Activated T-cell treated with anti-CD3 and anti-CD28 coated beads for 24 hours (primary cell): ENCODE data around the gene KDM1A.

Source experiments
- DNase-seq: peaks from one replicate; pipeline ENCODE4 v3.0.0-alpha.2; 2020; ENCODE audit warnings: low read depth

Gene KDM1A

DNA sequence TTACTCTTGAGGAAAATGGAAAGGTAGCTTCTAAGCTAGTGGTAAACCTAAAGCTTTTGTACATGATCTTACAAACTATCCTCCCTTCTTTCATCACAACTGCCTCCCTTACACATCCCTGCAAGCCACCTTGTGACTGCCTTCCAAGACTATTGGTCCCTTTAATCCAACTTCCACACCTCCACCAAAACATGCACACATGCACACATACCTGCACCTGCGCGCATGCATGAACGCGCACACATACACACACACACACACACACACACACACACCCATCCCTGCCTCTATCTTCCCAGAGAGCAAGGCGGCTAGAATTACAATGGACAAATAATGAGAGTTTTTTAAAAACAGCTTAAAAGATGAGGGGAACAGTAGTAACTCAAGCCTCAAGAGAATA, 91.1 kb downstream of the KDM1A start:
- no peak for DNase-seq

DNA sequence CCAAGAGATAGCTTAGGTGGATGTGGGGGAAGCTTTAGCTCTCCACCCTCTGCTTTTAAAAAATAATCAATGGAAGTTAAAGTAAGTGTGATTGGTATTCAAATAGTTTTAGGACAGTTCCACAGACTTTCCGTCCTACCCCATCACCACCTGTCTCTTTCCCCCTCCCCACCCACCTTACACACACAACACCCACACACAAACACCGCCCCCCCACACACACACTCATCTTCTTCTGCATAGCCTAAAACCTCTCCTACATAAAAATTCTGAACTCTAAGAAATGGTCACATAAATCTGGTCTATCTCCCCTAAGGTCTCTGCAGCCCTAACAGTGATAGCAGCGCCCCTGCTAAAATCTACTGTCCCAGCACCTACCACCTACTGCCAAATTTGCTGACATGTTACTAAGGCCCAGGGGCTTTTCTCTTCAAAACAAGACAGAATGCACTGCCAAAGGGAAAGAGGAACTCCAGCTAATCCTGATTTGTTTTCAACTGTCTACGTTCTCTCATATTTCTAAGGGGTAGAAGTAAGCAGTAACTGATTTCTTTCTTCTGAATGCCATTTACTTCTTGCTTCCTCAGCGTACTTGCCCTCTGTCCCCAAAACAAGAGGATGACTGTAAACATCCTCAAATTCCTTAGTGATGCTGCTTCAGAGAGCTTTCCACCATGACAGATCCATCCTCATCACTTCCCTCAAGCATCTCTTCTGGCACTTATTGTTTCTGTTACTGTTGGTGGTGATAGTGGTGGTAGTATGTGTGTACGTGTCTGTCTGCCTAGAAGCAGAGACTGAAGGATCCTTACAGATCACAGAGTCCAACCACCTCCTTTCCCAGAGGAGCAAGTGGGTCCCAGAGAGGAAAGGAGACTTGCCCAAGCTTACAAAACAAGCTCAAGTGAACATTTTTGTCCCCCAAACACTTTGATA, 92.6 kb downstream of the KDM1A start:
- no peak for DNase-seq

DNA sequence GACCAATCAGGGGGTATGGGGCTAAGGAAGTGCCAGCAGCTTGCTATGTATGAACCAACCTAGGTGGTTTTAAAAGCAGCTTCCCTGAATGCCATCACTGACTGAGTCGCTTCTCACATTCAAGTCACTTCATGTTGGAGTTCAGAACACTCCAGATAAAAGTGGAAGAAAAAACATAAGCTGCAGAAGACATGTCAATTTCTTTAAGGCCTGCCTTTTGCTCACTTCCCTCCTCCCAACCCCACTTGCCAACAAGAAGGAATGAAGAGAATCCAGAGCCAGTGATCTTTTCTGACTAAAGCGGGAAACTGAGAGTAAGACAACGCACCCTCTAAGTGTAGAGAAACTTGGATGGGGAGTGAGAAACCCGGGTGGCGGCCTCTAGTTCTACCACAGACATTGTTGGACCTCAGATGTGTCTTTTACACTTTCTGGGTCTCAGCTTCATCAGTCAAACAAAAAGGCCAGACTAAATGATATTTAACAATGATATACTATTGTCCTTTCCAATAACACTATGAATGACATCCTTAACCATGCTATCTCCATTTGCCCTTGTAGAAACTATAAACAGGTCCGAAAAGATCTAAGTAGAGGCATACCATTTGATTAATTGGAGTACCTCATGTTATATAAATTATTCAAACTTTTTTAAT, 95.3 kb downstream of the KDM1A start:
- no peak for DNase-seq

DNA sequence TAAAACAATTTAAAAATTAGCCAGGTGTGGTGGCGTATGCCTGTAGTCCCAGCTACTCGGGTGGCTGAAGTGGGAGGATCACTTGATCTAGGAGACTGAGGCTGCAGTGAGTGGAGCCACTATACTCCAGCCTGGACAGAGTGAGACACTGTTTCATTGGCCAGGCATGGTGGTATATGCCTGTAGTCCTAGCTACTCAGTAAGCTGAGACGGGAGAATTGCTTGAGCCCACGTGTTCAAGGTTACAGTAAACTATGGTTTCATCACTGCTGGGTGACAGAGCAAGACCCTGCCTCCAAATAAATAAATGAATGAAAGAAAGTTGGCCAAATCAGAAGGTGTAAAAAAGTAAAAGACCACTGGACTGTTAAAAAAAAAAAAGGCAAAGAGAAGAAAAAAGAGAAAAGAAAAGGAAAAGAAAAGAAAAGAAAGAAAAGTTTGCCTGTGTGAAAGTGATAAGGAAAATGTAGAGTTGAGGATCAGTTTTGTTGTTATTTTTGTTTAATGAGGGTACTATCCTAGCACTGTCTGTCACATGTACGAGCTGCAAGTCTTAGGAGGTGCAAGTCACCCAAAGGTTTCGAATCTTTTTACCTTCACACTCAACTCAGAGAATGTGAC, 97.1 kb downstream of the KDM1A start:
- no peak for DNase-seq

DNA sequence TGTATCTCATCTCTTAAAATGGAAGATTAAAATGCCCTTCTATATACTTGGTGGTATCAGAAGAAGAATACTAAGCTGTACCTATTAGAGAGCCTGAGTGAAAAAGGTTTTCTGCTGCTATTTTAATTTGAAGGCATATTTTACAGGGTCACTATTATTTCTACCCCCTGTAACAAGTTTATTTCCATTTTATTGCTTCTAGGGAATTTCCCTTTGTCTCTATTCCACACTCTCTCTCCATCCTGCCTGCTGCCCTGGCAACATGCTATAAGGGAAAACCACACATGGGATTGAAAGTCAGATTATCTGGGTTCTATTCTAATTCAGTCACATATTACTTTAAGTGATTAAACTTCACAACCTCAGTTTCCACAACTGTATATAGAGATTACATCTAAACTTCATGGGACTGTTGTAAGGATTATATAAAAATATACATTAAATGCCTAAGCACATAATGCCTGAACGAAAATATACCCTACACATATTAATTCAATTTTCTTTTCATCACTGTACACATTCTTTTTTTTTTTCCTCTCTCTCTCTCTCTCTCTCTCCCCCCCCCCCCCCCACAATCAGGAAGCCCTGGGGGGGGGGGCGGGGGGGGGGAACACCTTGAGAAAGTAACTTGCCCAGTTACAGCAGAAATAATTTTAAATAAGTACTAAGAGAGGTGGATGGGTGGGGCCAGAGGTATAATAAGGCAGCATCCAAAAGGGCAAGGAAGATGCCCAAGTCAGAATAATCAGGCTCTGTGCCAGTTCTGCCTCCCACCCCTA, 97.8 kb downstream of the KDM1A start:
- DNase-seq, result no peak

DNA sequence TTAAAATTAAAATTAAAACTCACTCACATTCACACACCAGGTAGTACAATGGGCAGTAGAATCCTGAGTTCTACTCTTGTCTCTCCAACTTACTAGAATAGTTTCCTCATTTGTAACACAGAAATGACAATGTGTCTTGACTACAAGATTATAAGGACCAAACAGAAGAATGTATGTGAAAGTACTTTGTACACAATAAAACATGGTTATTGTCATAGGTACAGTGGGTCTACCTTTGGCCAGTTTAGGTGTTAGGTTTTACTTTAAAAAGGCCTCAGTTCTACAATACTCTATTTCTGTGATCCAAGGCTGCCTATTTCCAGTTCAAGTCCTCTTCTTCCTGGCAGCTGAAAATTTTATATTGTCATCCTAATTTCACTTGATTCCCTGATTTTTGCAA, 99.1 kb downstream of the KDM1A start:
- no peak for DNase-seq

DNA sequence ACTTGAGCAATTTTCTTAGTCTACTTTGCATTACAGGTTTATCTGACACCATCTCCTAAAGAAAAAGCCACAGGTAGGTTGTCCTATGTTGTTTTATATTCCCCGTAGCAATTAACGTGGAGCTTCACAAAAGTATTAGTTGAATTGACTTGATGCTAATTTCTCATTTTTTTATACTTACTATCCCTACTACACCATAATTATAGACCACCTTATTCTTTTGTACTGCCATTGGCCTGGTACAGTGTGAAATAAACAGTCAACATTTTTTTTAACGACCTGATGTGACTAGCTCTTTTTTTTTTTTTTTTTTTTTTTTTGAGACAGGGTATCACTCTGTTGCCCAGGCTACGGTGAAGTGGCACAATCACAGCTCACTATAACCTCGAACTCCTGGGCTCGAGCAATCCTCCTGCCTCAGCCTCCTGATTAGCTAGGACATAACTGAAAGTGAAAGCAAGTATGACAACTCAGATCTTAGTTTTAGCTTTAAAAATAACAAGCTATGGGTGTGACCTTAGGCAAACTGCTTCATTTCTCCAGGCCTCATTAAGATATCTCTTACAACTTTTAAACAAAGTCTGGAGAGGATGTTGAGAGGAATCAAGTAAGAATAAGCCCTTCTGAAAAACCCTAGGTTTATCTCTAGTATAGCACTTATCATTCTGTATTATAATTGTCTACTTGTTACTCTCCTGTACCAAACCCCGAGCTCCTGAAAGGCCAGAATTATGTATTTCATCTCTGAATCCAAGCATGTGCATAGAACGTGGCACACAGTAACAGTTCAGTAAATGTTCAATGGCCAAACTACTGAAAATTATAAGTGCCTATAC, 99.9 kb downstream of the KDM1A start:
- DNase-seq, result peak; percentile 10

DNA sequence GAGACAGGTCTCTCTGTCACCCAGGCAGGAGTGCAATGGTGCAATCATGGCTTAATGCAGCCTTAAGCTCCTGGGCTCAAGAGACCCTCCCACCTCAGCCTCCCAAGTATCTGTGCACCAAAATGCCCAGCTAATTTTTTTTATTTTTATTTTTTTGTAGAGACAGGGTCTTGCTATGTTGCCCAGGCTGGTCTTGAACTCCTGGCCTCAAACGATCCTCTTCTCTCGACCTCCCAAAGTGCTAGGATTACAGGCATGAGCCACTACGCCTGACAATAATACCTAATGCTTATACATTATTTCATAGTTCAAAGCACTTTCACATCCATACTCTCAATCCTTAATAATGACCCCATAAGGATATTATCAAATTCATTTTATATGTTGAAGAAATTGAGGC, 101.1 kb downstream of the KDM1A start:
- no peak for DNase-seq

DNA sequence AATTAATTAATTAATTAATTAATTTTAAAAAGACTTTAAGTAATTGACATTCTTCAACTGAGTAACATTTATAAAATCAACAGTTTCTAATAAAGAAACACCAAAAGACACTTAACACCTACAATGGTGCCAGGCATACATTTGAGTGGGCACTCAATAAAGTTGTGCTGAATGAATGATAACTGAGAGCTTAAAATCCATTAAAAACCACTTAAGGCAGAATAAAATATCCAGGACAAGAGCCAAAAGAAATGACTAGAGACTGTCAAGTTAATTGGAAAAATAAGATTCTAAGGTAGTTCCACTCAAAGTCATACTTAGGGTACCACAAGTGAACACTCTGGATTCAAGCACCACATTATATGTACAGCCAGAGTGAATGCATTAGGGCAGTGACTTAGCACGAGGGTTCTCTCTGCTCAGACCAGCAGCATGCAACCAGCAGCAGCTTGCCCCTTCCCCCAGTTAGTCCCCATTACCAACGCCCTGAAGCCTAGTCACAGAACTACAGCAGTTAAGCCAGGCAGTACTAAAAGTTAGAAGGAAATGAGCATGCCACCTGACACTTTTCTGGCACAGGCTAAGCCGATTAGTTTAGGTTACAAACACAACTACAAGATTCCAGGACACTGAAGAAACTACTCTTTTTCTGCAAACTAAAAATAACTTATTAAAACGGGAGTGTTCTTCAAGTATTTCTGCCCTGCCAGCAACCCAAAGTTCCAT, 102.9 kb downstream of the KDM1A start:
- DNase-seq, result no peak

DNA sequence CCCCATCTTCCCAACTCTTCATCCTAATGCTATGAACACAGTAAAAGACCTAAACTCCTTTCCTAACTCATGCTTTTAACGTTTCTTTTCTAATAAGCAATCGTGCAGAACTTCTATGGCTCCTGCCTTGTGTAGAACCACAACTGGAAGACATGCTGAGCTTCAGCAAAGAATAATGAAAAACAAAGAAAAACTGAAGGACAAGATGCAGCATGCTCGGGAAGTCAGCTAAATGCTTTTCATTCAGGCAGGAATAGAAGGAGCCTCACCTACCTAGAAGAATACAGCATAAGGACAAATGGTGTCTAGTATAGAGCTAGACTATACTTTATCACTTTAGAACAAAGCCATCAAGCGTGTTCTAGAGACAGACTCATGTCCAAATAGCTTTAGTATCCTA, 103.5 kb downstream of the KDM1A start:
- DNase-seq, result no peak

DNA sequence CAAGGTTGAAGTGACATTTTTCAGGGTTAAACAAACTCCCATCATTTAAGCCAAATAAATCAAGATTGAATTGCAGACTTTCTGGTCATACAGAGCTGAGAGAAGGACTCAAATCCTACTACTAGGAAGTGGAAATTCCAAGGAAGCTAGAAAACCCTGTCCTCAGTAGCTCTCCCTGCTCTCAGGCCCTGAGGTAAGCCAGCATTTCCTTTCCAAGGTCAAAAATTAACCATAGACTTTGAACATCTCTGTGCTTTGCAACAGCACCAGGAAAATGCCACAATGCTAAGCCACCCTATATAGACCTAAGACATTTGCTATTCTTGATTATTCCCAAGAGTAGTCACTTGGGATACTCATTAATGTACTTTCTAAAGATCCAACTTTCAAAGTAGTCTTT, 104.3 kb downstream of the KDM1A start:
- no peak for DNase-seq

DNA sequence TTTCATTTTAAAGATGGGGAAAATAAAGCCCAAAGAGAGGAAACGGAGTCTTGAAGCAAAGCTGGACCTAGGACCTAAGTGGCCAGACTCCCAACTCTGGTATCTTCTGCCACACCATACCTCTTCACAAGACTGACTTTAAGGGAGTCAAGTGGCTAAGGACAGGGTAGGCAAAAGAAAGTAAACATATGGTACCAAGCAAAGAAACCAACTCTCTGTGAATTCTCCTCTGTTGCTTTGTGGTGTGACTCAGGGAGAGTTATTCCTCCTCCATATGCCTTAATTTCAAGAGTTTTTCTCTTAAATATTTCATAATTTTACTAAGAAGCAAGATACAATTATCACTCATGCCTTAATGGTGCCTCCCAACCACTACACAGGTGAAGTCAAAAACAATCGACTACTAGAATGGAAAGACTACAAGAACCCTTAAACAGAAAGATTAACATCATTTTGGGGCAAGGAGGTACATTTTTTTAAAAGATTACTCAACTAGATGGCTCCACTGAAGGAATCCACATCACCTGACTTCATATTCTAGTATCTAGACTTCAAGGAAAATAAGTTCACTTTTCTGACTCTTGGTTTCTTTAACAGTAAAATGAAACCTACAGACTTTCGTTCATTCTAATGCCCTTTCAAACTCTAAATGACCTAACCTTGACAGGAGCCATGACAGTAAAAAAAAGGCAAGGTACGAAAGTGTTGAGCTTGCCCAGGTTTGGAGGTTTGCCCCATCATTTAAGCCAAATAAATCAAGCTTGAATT, 105.2 kb downstream of the KDM1A start:
- no peak for DNase-seq

DNA sequence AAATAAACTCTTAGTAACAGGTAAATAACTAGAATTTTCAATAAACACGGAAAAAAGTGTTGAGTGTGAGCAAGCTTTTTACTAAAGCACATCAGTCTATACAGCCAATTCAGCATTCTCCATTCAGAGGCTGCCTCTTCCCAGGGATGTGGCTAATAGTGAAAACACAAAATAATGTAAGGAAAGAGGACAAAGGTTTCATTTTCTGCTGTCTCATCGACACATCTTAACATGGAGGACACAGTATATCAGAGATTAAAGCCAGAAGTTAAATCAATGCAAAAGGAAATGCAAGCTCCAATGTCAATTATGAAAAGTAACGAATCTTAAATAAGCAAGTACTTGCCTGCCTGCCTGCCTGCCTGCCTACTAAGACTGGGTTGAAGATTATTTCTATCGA, 106.2 kb downstream of the KDM1A start:
- DNase-seq, result no peak

DNA sequence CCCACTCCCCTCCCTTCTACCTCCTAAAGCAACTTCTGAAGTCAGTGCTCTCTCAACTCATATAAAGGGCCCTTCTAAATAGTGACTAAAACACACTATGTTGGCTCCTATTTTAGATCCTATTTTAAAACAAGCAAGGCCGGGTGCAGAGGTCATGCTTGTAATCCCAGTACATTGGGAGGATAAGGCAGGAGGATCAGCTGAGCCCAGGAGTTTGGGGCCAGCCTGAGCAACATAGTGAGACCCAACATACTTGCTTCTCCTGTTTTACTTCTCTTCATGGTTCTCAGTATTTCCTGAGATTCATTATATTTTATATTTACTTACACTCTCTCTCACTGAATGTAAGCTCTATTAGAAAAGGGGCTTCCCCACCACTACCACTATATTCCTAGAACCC, 106.9 kb downstream of the KDM1A start:
- DNase-seq, result no peak

DNA sequence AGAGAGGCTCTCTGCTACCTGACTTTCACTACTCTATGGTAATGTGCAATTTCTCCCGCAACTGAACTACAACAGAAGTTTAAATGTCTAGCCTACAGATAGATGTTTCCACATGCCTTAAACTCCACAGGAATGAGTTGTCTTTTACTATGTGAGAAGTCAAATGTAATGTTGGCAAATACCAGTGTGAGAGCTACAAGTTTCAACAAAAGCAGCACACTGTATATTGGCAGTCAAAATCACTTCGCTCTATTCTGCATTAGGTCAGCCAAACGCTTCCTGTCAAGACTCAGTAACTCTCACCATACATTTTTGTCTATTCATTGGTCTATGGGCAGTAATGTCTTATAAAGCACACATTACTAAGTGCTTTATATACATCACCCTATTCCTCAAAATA, 107.5 kb downstream of the KDM1A start:
- no peak for DNase-seq

DNA sequence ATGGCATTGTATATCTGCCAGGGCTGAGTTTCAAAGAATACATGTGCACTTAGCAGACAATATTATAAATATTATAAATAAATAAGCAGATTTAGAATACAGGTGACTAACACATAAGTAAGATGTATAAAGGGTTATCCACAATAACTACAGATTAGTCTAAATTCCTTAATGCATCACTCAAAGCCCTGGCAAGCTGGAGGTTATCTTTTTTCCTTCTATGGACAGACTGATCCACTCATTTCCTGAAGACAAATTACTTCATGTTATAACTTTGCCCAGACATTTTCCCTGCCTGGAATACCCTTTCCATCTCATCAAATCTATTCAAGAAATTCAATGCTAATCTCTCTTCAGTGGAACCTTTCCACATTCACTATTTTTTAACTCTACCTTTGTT, 110.6 kb downstream of the KDM1A start:
- DNase-seq, result no peak

DNA sequence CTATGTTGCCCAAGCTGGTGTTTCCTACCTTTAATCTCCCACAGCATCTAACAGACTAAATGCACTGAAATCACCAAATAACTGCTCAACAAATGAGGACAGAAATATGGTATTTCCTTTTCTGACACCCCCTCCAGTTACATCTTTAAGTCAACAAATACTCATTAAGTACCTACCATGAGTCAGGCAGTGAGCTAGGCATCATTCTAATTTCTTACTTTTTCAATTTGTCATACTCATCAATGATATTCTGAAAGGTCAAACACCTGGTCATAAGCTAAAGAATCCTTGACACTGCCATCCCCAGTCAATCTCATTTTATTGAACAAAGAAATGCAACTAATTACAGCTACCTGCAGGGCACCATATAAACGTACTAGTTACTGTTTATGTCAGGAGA, 112.8 kb downstream of the KDM1A start:
- no peak for DNase-seq
